GM23338 (cell line): Measurements from ENCODE around the gene PAF1. TPM values are rescaled to one million over a fixed set of nuclear protein-coding genes. Genes with fewer than 3 reads are reported as not detected.

ENCODE experiments used
- ATAC-seq: fragments of 200-7000 bp; cut with Tn5 transposase; 3 replicates; pipeline ENCODE4 v1.9.1; 2020
- DNase-seq: peaks from one replicate; pipeline ENCODE4 v3.0.0-alpha.2; 2015; ENCODE audit warnings: low spot score
- H2AFZ ChIP-seq: fragments of 200-600 bp; sonication (generic); 2 replicates; pipeline ENCODE4 v1.8.0; 2016; ENCODE audit warnings: antibody characterized with exemption, mild to moderate bottlenecking, moderate library complexity
- H3F3A ChIP-seq: fragments of 200-600 bp; sonication (generic); replicated peaks from 2 replicates; pipeline ENCODE4 v1.8.0; 2017; ENCODE audit warnings: antibody characterized with exemption, mixed run types, low read depth
- H3K27ac ChIP-seq: fragments of 200-600 bp; sonication (generic); 2 replicates; pipeline ENCODE4 v1.6.1; 2016; ENCODE audit warnings: low read depth
- H3K27me3 ChIP-seq: fragments of 200-600 bp; sonication (generic); 2 replicates; pipeline ENCODE4 v1.8.0; 2016; ENCODE audit warnings: mild to moderate bottlenecking, mixed run types, moderate library complexity; ENCODE audit not compliant: insufficient read depth
- H3K36me3 ChIP-seq: fragments of 200-600 bp; sonication (generic); 2 replicates; pipeline ENCODE4 v1.8.0; 2016; ENCODE audit warnings: mild to moderate bottlenecking; ENCODE audit not compliant: insufficient read depth
- H3K4me1 ChIP-seq: fragments of 200-600 bp; sonication (generic); 2 replicates; pipeline ENCODE4 v1.8.0; 2016; ENCODE audit warnings: mild to moderate bottlenecking, moderate library complexity; ENCODE audit not compliant: insufficient read depth
- H3K4me2 ChIP-seq: fragments of 200-600 bp; sonication (generic); 2 replicates; pipeline ENCODE4 v1.7.1; 2017; ENCODE audit warnings: mixed run types
- H3K4me3 ChIP-seq: fragments of 200-600 bp; sonication (generic); 2 replicates; pipeline ENCODE4 v1.6.1; 2016; ENCODE audit warnings: mixed run types
- H3K79me2 ChIP-seq: fragments of 200-600 bp; sonication (generic); replicated peaks from 2 replicates; pipeline ENCODE4 v1.8.0; 2017; ENCODE audit warnings: mild to moderate bottlenecking; ENCODE audit not compliant: insufficient read depth
- H3K9me2 ChIP-seq: fragments of 200-600 bp; sonication (generic); 2 replicates; pipeline ENCODE4 v1.8.0; 2017; ENCODE audit not compliant: insufficient read depth
- H4K20me1 ChIP-seq: fragments of 200-600 bp; sonication (generic); replicated peaks from 2 replicates; pipeline ENCODE4 v1.8.0; 2017; ENCODE audit warnings: mild to moderate bottlenecking; ENCODE audit not compliant: insufficient read depth
- H3K27ac Mint-ChIP-seq: 2 replicates; pipeline ENCODE4 v1.8.0; 2020; ENCODE audit warnings: inconsistent platforms, mild to moderate bottlenecking, moderate library complexity, mixed read lengths
- H3K27me3 Mint-ChIP-seq: 3 replicates; pipeline ENCODE4 v1.8.0; 2022; ENCODE audit warnings: low read depth, mild to moderate bottlenecking, moderate library complexity, mixed read lengths, inconsistent platforms; ENCODE audit not compliant: insufficient read depth, poor library complexity
- H3K36me3 Mint-ChIP-seq: 3 replicates; pipeline ENCODE4 v1.8.0; 2021; ENCODE audit warnings: low read depth, mild to moderate bottlenecking, inconsistent platforms, moderate library complexity, mixed read lengths
- H3K4me1 Mint-ChIP-seq: 3 replicates; pipeline ENCODE4 v1.8.0; 2020; ENCODE audit warnings: mild to moderate bottlenecking, inconsistent platforms, mixed read lengths
- H3K4me3 Mint-ChIP-seq: 3 replicates; pipeline ENCODE4 v1.8.0; 2021; ENCODE audit warnings: moderate library complexity, mild to moderate bottlenecking, inconsistent platforms, mixed read lengths
- H3K9me3 Mint-ChIP-seq: 3 replicates; pipeline ENCODE4 v1.8.0; 2020; ENCODE audit warnings: moderate library complexity, mild to moderate bottlenecking, inconsistent platforms, mixed read lengths
- CREB1 ChIP-seq: fragments of 250-450 bp; sonication (Bioruptor Pico); IDR thresholded peaks from 2 replicates; pipeline ENCODE4 v1.5.0; 2020; ENCODE audit warnings: low read depth, mild to moderate bottlenecking, moderate library complexity
- CTCF ChIP-seq, 2 experiments: fragments of 200-600 bp in 1 of 2; sonication (generic) in 1 of 2; conservative IDR thresholded peaks; 2 replicates each; pipeline versions ENCODE4 v1.5.1 to v1.6.1; 2016 to 2017; ENCODE audit warnings: antibody characterized with exemption in 2 of 2, low read depth in 2 of 2, mild to moderate bottlenecking in 2 of 2, moderate library complexity in 1 of 2
- ETS1 ChIP-seq: IDR thresholded peaks from 2 replicates; pipeline ENCODE4 v1.6.1; 2016; ENCODE audit warnings: antibody characterized with exemption
- EZH2 ChIP-seq: fragments of 200-600 bp; sonication (generic); IDR thresholded peaks from one replicate; pipeline ENCODE4 v1.8.0; 2017; ENCODE audit warnings: antibody characterized with exemption, mild to moderate bottlenecking, low read depth; ENCODE audit not compliant: unreplicated experiment
- EZH2phosphoT487 ChIP-seq: fragments of 200-600 bp; sonication (generic); IDR thresholded peaks from one replicate; pipeline ENCODE4 v1.8.1; 2018; ENCODE audit warnings: antibody characterized with exemption; ENCODE audit not compliant: unreplicated experiment
- JUNB ChIP-seq: IDR thresholded peaks from one replicate; pipeline ENCODE4 v1.6.1; 2016; ENCODE audit warnings: antibody characterized with exemption; ENCODE audit not compliant: unreplicated experiment
- NANOG ChIP-seq: IDR thresholded peaks from 2 replicates; pipeline ENCODE4 v1.6.1; 2016; ENCODE audit warnings: antibody characterized with exemption, borderline replicate concordance
- POLR2AphosphoS5 ChIP-seq: IDR thresholded peaks from 2 replicates; pipeline ENCODE4 v1.6.1; 2016; ENCODE audit warnings: antibody characterized with exemption, low read depth
- REST ChIP-seq: IDR thresholded peaks from one replicate; pipeline ENCODE4 v1.6.1; 2018; ENCODE audit warnings: antibody characterized with exemption; ENCODE audit not compliant: unreplicated experiment
- STAT1 ChIP-seq: IDR thresholded peaks from one replicate; pipeline ENCODE4 v1.6.1; 2016; ENCODE audit warnings: antibody characterized with exemption; ENCODE audit not compliant: unreplicated experiment
- ZNF114 ChIP-seq: fragments of 250-450 bp; sonication (Bioruptor Pico); IDR thresholded peaks from 2 replicates; pipeline ENCODE4 v1.5.0; 2020; ENCODE audit warnings: mild to moderate bottlenecking, moderate library complexity
- ZNF331 ChIP-seq: fragments of 250-450 bp; sonication (Bioruptor Pico); IDR thresholded peaks from 2 replicates; pipeline ENCODE4 v1.5.0; 2020; ENCODE audit warnings: low read depth, mild to moderate bottlenecking, moderate library complexity
- ZNF462 ChIP-seq: fragments of 250-450 bp; sonication (Bioruptor Pico); IDR thresholded peaks from 2 replicates; pipeline ENCODE4 v1.5.0; 2020; ENCODE audit warnings: mild to moderate bottlenecking, moderate library complexity
- polyA plus RNA-seq: library from polyadenylated mRNA; unstranded; fragments of >200 nt; fragmentation: Nextera tagmentation; extraction: Ambion mirVana; gene quantifications from 2 replicates; pipeline ENCODE4 v1.2.1, GENCODE V29; 2016
- total RNA-seq: library from RNA; depleted of rRNA; stranded (reverse); fragments of >200 nt; shearing (Covaris generic); gene quantifications from 2 replicates; pipeline ENCODE4 v1.2.3, GENCODE V29; 2014

The PAF1 gene
- total and polyA plus RNA-seq, 2 experiments from 2014 or later: 22.1 to 47.3 TPM

- TF ChIP-seq JUNB (no peak), CTCF (conservative IDR thresholded peaks at IDR 0.05; ENCODE audit: low read depth in 2 of 2) (no peak), ZNF114 (CRISPR knock-in tag) (no peak), NANOG (no peak), STAT1 (no peak), POLR2AphosphoS5 (no peak), EZH2 (no peak), REST (no peak), ZNF331 (no peak), CREB1 (no peak), EZH2phosphoT487 (no peak), ETS1 (no peak), ZNF462 (no peak)
- DNase-seq (no peak), ATAC-seq (no peak)
- no peaks in the 10 kb centered on the region for H3K27me3 ChIP-seq
- no peak overlapping the region for H3K4me3 ChIP-seq
- no peak overlapping the region; the same call in 2 of the 3 replicates for H3K4me3 Mint-ChIP-seq
- no peak overlapping the region for H3K27ac Mint-ChIP-seq
- no peaks in the 10 kb centered on the region for H3K9me2 ChIP-seq
- peaks cover 28% of the 10 kb centered on the region for H3K4me1 Mint-ChIP-seq
- H3K79me2 ChIP-seq: no peaks in the 10 kb centered on the region
- H3F3A ChIP-seq: peaks cover 15% of the 10 kb centered on the region
- H3K4me1 ChIP-seq: peaks cover 23% of the 10 kb centered on the region
- peaks cover 29% of the 10 kb centered on the region for H3K27me3 Mint-ChIP-seq
- H3K36me3 ChIP-seq: no peaks in the 10 kb centered on the region
- H3K4me2 ChIP-seq: no peak overlapping the region
- peaks cover 49% of the 10 kb centered on the region for H3K36me3 Mint-ChIP-seq
- no peaks in the 10 kb centered on the region; the same call in 1 of the 2 replicates for H4K20me1 ChIP-seq
- no peak overlapping the region for H3K27ac ChIP-seq
- H2AFZ ChIP-seq: no peak overlapping the region
- H3K9me3 Mint-ChIP-seq: no peaks in the 10 kb centered on the region; the same call in 2 of the 3 replicates
These were observed 34.8 kb upstream of the PAF1 start for GRCh38 chr19:39425744-39426143.
